ENCODE measurements around the gene ZNF169. TPM values are rescaled to one million over a fixed set of nuclear protein-coding genes. Genes with fewer than 3 reads are reported as not detected.
"Not testable (repeated sequence)": the region's sequence is repeated elsewhere in the genome, so short reads cannot be mapped to it uniquely, and the experiment has no call there.

ZNF169 gene
- total RNA-seq, 2 experiments from 2014 or later: 5.5 to 5.7 TPM

GRCh38 chr9:94322342-94322940, 63.3 kb downstream of the ZNF169 start:
- CTCF ChIA-PET; intact Hi-C loops (cut with micrococcal nuclease); H3K27ac Mint-ChIP-seq; H3K4me3 Mint-ChIP-seq; H3K27me3 Mint-ChIP-seq; H3K36me3 Mint-ChIP-seq (ENCODE audit: low read depth); DNase-seq; H3K4me1 Mint-ChIP-seq (ENCODE audit: low read depth); H3K9me3 Mint-ChIP-seq; POLR2A ChIA-PET; ATAC-seq: not testable (repeated sequence)

DNA sequence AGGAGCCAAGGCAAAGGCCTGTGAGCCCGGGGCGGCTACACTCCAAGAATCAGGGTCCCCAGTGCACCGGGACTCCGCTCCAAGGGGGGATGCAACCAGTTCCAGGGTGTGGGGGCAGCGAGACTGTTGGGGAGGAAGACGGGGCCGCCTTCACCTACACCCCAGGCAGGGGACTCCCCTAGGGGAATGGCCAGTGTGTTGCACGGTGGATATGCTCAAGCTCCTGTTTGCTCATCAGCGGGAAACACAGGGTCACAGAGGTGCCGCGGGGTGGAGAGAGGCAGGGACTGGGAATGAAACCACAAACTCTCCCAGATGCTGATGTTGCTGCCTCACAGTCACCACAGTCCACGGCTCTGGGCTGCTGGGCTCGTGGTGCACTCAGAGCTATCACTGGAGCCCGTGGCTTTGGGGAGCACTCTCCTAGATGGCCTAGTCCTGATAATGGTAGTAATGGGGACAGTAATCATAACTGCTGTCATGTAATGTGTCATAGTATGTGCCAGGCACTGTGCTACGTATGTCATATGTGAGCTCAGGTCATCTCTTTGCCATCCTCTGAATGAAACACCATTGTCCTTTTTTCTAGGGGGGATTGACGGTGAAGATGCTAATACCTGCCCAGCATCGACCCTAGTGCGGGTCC, 64.2 kb downstream of the ZNF169 start:
- intact Hi-C loops (cut with micrococcal nuclease); CTCF ChIA-PET; H3K9me3 Mint-ChIP-seq; H3K4me3 Mint-ChIP-seq; H3K4me1 Mint-ChIP-seq (ENCODE audit: low read depth); ATAC-seq; H3K27me3 Mint-ChIP-seq; POLR2A ChIA-PET; H3K36me3 Mint-ChIP-seq (ENCODE audit: low read depth); DNase-seq; H3K27ac Mint-ChIP-seq: not testable (repeated sequence)

DNA sequence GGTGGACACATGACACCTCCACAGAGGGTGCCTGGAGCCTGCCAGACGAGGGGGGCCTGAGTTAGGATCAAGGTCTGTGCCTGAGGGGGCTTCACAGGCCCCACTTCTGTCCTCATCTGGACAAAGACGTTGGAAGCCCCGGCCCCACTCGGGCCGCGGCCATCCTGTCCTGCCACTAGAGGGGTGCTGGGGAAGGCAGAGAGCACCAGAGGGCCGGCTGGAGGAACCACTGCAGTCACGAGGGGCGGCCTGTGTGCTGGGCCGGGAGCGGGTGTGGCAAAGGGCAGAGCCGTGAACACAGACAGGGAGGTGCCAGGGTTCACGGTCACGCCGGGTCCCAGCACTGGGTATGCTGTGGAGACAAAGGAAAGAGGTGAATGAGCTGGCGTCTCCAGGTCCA, 66.5 kb downstream of the ZNF169 start:
- CTCF ChIA-PET; H3K4me1 Mint-ChIP-seq (ENCODE audit: low read depth); H3K4me3 Mint-ChIP-seq; POLR2A ChIA-PET; DNase-seq; H3K36me3 Mint-ChIP-seq (ENCODE audit: low read depth); intact Hi-C loops (cut with micrococcal nuclease); ATAC-seq; H3K27ac Mint-ChIP-seq; H3K27me3 Mint-ChIP-seq; H3K9me3 Mint-ChIP-seq: not testable (repeated sequence)

DNA sequence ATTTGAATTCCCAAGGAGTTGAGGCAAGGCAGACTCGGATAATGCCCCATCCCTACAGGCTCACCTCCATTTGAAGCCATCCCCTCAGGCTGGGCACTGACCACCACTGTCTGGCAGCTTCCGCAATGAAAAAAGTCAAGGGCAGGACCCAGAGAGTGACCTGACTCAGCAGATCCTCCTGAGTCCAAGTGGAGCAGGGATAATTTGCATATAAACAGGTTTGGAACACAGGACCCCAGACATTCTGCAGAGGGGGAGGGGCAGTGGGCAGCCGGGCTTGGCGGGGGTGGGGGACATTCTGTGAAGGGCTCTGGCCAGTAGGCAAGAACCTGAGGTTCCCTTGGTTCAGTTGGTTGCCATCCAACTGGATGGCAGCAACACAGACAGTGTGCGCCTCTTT, 69.4 kb downstream of the ZNF169 start, which contains the start of gene NUTM2F:
TSS of gene NUTM2F (minus strand) at position 101 of the 400 bp plus-strand sequence. CDS start at position 80, 21 bp downstream.
- CTCF ChIA-PET, H3K4me3 Mint-ChIP-seq, ATAC-seq: not testable (repeated sequence)

DNA sequence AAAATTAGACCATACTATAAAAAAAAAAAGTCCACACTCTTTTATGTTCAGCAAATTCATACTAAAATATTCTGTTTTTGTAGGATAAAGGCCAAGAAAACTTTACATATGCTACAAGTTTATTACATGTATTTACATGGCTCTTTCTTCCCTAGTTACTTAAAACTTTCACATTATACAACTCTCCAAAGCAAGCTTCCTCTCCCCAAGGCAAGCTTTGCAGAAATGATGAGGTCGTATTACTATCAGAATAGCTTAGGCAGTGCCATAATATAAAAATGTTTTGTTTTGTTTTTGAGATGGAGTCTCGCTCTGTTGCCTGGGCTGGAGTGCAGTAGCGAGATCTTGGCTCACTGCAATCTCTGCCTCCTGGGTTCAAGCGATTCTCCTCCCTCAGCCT, 77.3 kb downstream of the ZNF169 start:
- intact Hi-C loops (cut with micrococcal nuclease); H3K27ac Mint-ChIP-seq; H3K36me3 Mint-ChIP-seq (ENCODE audit: low read depth); POLR2A ChIA-PET; CTCF ChIA-PET; H3K27me3 Mint-ChIP-seq; H3K4me1 Mint-ChIP-seq (ENCODE audit: low read depth); ATAC-seq; H3K9me3 Mint-ChIP-seq; DNase-seq; H3K4me3 Mint-ChIP-seq: not testable (repeated sequence)

More for the DNA sequence above, 69.4 kb downstream of the ZNF169 start, which contains the start of gene NUTM2F:
- DNase-seq; H3K4me1 Mint-ChIP-seq (ENCODE audit: low read depth); H3K36me3 Mint-ChIP-seq (ENCODE audit: low read depth); H3K27ac Mint-ChIP-seq; H3K9me3 Mint-ChIP-seq; H3K27me3 Mint-ChIP-seq; POLR2A ChIA-PET; intact Hi-C loops (cut with micrococcal nuclease): not testable (repeated sequence)

DNA sequence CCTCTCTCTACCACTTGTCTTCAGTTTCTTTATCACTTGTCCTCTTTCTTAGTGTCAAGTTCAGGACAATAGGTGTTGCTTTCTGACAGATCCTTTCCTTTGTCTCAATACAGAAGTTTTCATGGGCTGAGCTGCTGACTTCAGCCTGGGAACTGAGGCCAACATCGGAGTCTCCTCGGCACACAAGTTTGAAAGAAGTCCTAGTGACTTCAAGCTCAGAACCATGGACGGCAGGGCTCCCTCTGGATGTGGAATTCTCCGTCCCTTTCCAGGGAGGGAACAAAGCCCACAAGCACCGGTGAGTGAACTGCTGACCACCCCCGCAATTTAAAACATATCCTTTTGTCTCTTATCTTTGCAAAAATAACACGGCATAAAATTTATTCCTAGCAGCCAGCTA, 79.6 kb downstream of the ZNF169 start:
- H3K4me3 Mint-ChIP-seq; POLR2A ChIA-PET; intact Hi-C loops (cut with micrococcal nuclease); CTCF ChIA-PET; H3K36me3 Mint-ChIP-seq (ENCODE audit: low read depth); H3K9me3 Mint-ChIP-seq; ATAC-seq; DNase-seq; H3K27ac Mint-ChIP-seq; H3K4me1 Mint-ChIP-seq (ENCODE audit: low read depth); H3K27me3 Mint-ChIP-seq: not testable (repeated sequence)

DNA sequence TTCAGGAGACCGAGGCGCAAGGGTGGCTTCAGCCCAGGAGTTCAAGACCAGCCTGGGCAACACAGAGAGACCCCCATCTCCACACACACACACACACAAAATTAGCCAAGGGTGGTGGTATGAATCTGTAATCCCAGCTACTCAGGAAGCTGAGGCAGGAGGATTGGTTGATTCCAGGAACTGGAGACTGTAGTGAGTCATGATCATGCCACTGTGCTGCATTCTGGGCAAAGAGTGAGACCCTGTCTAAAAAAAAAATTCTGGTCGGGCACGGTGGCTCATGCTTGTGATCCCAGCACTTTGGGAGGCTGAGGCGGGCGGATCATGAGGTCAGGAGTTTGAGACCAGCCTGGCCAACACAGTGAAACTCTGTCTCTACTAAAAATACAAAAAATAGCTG, 80.6 kb downstream of the ZNF169 start:
- H3K27ac Mint-ChIP-seq; H3K4me3 Mint-ChIP-seq; ATAC-seq; POLR2A ChIA-PET; H3K36me3 Mint-ChIP-seq (ENCODE audit: low read depth); H3K4me1 Mint-ChIP-seq (ENCODE audit: low read depth); H3K9me3 Mint-ChIP-seq; DNase-seq; intact Hi-C loops (cut with micrococcal nuclease); CTCF ChIA-PET; H3K27me3 Mint-ChIP-seq: not testable (repeated sequence)

GRCh38 chr9:94340750-94341149, 81.7 kb downstream of the ZNF169 start:
- H3K27me3 Mint-ChIP-seq; H3K27ac Mint-ChIP-seq; H3K9me3 Mint-ChIP-seq; POLR2A ChIA-PET; H3K36me3 Mint-ChIP-seq (ENCODE audit: low read depth); ATAC-seq; intact Hi-C loops (cut with micrococcal nuclease); H3K4me3 Mint-ChIP-seq; CTCF ChIA-PET; H3K4me1 Mint-ChIP-seq (ENCODE audit: low read depth); DNase-seq: not testable (repeated sequence)

DNA sequence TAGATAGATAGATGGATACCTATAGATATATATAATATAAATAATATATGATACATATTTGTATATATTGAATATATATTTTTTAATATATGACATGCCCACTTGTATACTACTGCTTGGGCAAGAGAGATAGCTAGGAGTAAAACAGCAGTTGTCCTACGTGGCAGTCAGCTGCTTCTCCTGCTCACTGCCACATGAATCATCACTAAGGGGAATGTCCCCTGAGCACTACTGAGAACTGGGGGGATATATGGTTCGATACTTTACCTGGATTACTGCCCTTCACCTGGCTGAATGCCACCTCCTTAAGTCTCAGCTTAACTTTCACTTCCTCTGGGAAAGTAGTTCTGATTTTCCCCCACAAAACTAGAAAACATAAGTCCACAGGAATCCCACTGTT, 82.6 kb downstream of the ZNF169 start:
- H3K27me3 Mint-ChIP-seq; intact Hi-C loops (cut with micrococcal nuclease); H3K9me3 Mint-ChIP-seq; POLR2A ChIA-PET; H3K4me3 Mint-ChIP-seq; H3K27ac Mint-ChIP-seq; DNase-seq; H3K36me3 Mint-ChIP-seq (ENCODE audit: low read depth); H3K4me1 Mint-ChIP-seq (ENCODE audit: low read depth); CTCF ChIA-PET: not testable (repeated sequence)
- peak; percentile 77 for ATAC-seq

DNA sequence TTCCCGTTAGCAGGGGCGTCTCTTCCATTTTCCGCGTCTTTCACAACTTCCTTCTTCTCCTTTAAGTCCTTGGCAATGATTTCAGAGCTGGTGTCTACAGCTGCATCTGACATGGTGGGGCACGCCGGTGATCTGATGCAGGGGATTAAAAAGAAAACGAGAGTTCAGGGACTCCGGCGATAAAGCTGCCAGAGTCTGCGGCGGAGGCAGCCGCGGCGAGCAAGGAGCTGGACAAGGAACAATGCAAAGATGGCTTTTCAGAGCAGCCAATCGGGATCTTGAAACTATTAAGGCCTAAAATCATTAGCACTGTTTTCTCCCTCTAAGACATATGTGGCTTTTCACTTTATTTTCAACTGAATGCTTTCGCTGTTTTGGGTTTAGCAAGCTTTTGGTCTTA, 88.4 kb downstream of the ZNF169 start:
- CTCF ChIA-PET; H3K4me3 Mint-ChIP-seq; intact Hi-C loops (cut with micrococcal nuclease): not testable (repeated sequence)

DNA sequence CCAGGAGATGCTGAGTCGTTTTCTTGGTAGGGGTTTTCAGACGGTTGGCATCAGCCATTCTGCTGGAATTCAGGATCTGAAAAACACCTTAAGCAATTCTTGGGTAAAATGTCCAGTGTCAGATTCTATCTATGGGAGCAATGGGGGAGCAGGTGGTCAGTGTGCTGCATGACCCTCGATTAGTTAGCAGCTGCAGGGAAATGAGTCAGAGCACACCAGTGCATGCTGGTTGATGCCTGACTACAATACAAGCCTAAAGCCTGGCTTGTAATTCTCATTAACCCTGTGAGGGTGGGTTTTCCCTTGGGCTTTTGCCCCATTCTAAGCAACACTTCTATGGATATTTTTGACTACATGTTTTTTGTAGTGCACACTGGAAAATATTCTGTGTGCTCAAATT, 89.7 kb downstream of the ZNF169 start:
- H3K27me3 Mint-ChIP-seq; H3K9me3 Mint-ChIP-seq; H3K4me3 Mint-ChIP-seq; intact Hi-C loops (cut with micrococcal nuclease); H3K27ac Mint-ChIP-seq; ATAC-seq; H3K36me3 Mint-ChIP-seq (ENCODE audit: low read depth); CTCF ChIA-PET; DNase-seq; H3K4me1 Mint-ChIP-seq (ENCODE audit: low read depth); POLR2A ChIA-PET: not testable (repeated sequence)

More for the DNA sequence above, 88.4 kb downstream of the ZNF169 start:
- H3K36me3 Mint-ChIP-seq (ENCODE audit: low read depth); H3K9me3 Mint-ChIP-seq; H3K27me3 Mint-ChIP-seq; POLR2A ChIA-PET; DNase-seq; ATAC-seq; H3K4me1 Mint-ChIP-seq (ENCODE audit: low read depth): not testable (repeated sequence)
- peak overlapping the region; percentile 25 for H3K27ac Mint-ChIP-seq
